H1 (cell line): ENCODE results near the gene NPAT. TPM values are rescaled to one million over a fixed set of nuclear protein-coding genes. Genes with fewer than 3 reads are reported as not detected.

Source experiments
- CBX5 ChIP-seq: fragments of 300-800, 300-1000 bp; sonication (generic); IDR thresholded peaks from 2 replicates; pipeline ENCODE4 v1.7.1; 2016; ENCODE audit warnings: antibody characterized with exemption, low read length, low read depth
- CTCF ChIP-seq, 3 experiments: IDR thresholded peaks; 1 replicate in 2 of 3; 2 replicates in 1 of 3; pipeline versions ENCODE4 v1.5.1 to v1.6.1; 2011; ENCODE audit warnings: low read length in 3 of 3, mild to moderate bottlenecking in 3 of 3, inconsistent platforms in 2 of 3, low read depth in 1 of 3, moderate library complexity in 1 of 3; ENCODE audit not compliant: insufficient read depth in 1 of 3; ENCODE audit errors: control extremely low read depth in 1 of 3
- HDAC6 ChIP-seq: IDR thresholded peaks from one replicate; pipeline ENCODE4 v1.7.1; 2012; ENCODE audit warnings: low read depth, mild to moderate bottlenecking, inconsistent platforms, low read length, moderate library complexity
- polyA plus RNA-seq, 7 experiments: library from polyadenylated mRNA; depleted of rRNA in 3 of 7; stranded (reverse) in 5 of 7; unstranded in 2 of 7; fragments of >200 nt in 5 of 7; fragments of 200-250 nt in 2 of 7; gene quantifications; 1 replicate in 5 of 7; 2 replicates in 1 of 7; 4 replicates in 1 of 7; pipeline versions ENCODE4 v1.2.1 to v1.2.3, GENCODE V29; 2011 to 2013; ENCODE audit warnings: missing spikeins in 2 of 7, mixed read lengths in 2 of 7
- total RNA-seq: library from RNA; stranded (reverse); fragmentation: NEBNext Ultra II Directional; extraction: Animal tissue kit (Norgen Biotek cat#: 25700); gene quantifications from 2 replicates; pipeline ENCODE4 v1.2.1, GENCODE V29; 2021

The NPAT gene
- total and polyA plus RNA-seq, 2 of the 8 experiments (the other 6 are each of a cell fraction or from before 2014, with no cell fraction given), result 4.6 to 23.4 TPM

DNA sequence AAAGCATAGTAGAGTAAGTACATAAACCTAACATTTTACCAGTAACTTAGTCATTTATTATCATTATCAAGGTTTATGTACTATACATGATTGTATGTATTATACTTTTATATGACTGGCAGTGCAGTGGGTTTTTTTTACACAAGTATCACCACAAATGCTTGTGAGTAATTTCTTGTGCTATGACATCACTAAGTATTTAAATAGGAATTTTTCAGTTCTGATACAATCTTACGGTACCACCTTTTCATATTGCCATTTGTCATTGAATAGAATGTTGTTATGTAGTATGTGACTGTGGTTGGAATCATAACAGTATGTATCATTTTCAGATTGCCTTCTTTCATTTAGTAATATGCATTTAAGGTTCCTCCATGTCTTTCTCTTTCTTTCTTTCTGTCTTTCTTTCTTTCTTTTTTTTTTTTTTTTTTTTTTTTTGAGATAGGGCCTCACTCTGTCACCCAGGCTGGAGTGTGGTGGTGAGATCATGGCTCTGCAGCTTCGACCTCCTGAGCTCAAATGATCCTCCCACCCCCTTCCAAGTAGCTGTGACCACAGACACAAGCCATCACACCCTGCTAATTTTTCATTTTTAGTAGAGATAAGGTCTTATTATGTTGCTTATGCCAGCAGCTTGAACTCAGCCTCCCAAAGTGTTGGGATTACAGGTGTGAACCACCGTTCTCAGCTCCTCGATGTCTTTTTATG, 19.0 kb upstream of the NPAT start (continued):
- TF ChIP-seq CTCF (IDR thresholded peaks at IDR 0.05; ENCODE audit: control extremely low read depth in 1 of 3, insufficient read depth in 1 of 3, low read depth in 1 of 3, low read length in 3 of 3) (no peak), HDAC6 (no peak), CBX5 (no peak)
